Activated T-helper 1 cell treated with anti-CD3 and anti-CD28 coated beads, Interleukin-12 subunit alpha, Interleukin-12 subunit beta, Interleukin-2, Interleukin-4 antibody, amounts not matched to agents 30 ng/mL and 10 ng/mL and 1 ng/mL, durations not matched to agents 14 hours and 24 hours and 36 hours (primary cell): ENCODE data around the gene ADAMTS14. TPM values are rescaled to one million over a fixed set of nuclear protein-coding genes. Genes with fewer than 3 reads are reported as not detected.

ENCODE experiments used
- DNase-seq: peaks from one replicate; pipeline ENCODE4 v3.0.0; 2021; ENCODE audit warnings: low spot score
- H3K27ac Mint-ChIP-seq: one replicate; pipeline ENCODE4 v1.8.0; 2021; ENCODE audit warnings: mild to moderate bottlenecking, mixed read lengths
- H3K27me3 Mint-ChIP-seq: one replicate; pipeline ENCODE4 v1.8.0; 2022; ENCODE audit warnings: mild to moderate bottlenecking, moderate library complexity, mixed read lengths; ENCODE audit not compliant: insufficient read depth
- H3K36me3 Mint-ChIP-seq: one replicate; pipeline ENCODE4 v1.8.0; 2021; ENCODE audit warnings: low read depth, mixed read lengths
- H3K4me1 Mint-ChIP-seq: one replicate; pipeline ENCODE4 v1.8.0; 2021; ENCODE audit warnings: low read depth, mixed read lengths
- H3K4me3 Mint-ChIP-seq: one replicate; pipeline ENCODE4 v1.8.0; 2021; ENCODE audit warnings: mild to moderate bottlenecking, moderate library complexity, mixed read lengths
- H3K9me3 Mint-ChIP-seq: one replicate; pipeline ENCODE4 v1.8.0; 2021; ENCODE audit warnings: mixed read lengths
- intact Hi-C: fragments of 100-400 bp; cut with micrococcal nuclease; formaldehyde crosslinking; loops from one replicate; pipeline ENCODE4 v1.15.1; 2024
- total RNA-seq: library from RNA; stranded (reverse); gene quantifications from 2 replicates; pipeline ENCODE4 v1.2.3, GENCODE V29; 2022

Gene ADAMTS14
- total RNA-seq, 1 donor from 2014 or later: 0.21 TPM

GRCh38 chr10:70738006-70738760 lies 65.9 kb downstream of the ADAMTS14 start:
- Mint-ChIP-seq H3K36me3 (no peaks in the 10 kb centered on the region), H3K9me3 (no peaks in the 10 kb centered on the region), H3K4me3 (no peak overlapping the region), H3K4me1 (peaks cover 14% of the 10 kb centered on the region), H3K27ac (no peak overlapping the region), H3K27me3 (peaks cover 3% of the 10 kb centered on the region)
- intact Hi-C loops: no loop called here
- DNase-seq: no peak

GRCh38 chr10:70738761-70739121 lies 66.4 kb downstream of the ADAMTS14 start:
- no peak for DNase-seq
- Mint-ChIP-seq H3K36me3 (no peaks in the 10 kb centered on the region), H3K4me1 (peaks cover 18% of the 10 kb centered on the region), H3K9me3 (no peaks in the 10 kb centered on the region), H3K27ac (no peak overlapping the region), H3K4me3 (no peak overlapping the region), H3K27me3 (no peaks in the 10 kb centered on the region)
- intact Hi-C loops: no loop called here

GRCh38 chr10:70740406-70741288 lies 68.3 kb downstream of the ADAMTS14 start:
- no peak for DNase-seq
- intact Hi-C loops: no loop called here
- Mint-ChIP-seq H3K36me3 (peaks cover 5% of the 10 kb centered on the region), H3K4me1 (peaks cover 18% of the 10 kb centered on the region), H3K4me3 (no peak overlapping the region), H3K27ac (no peak overlapping the region), H3K27me3 (peaks cover under 1% of the 10 kb centered on the region), H3K9me3 (peaks cover 3% of the 10 kb centered on the region)

GRCh38 chr10:70742537-70743429 lies 70.5 kb downstream of the ADAMTS14 start:
- Mint-ChIP-seq H3K27ac (peak overlapping the region; percentile 6), H3K27me3 (peaks cover 2% of the 10 kb centered on the region), H3K36me3 (peaks cover 7% of the 10 kb centered on the region), H3K4me3 (no peak overlapping the region), H3K4me1 (peaks cover 18% of the 10 kb centered on the region), H3K9me3 (peaks cover 3% of the 10 kb centered on the region)
- intact Hi-C loops: no loop called here
- no peak for DNase-seq

GRCh38 chr10:70743430-70743788 lies 71.1 kb downstream of the ADAMTS14 start:
- Mint-ChIP-seq H3K9me3 (peaks cover 3% of the 10 kb centered on the region), H3K36me3 (peaks cover 7% of the 10 kb centered on the region), H3K27me3 (peaks cover 2% of the 10 kb centered on the region), H3K4me1 (peaks cover 18% of the 10 kb centered on the region), H3K4me3 (no peak overlapping the region), H3K27ac (no peak overlapping the region)
- DNase-seq: no peak
- intact Hi-C loops: no loop called here

GRCh38 chr10:70743879-70744278 lies 71.6 kb downstream of the ADAMTS14 start:
- intact Hi-C loops: no loop called here
- DNase-seq: no peak
- Mint-ChIP-seq H3K36me3 (peaks cover 7% of the 10 kb centered on the region), H3K27ac (no peak overlapping the region), H3K27me3 (peaks cover 2% of the 10 kb centered on the region), H3K9me3 (peaks cover 3% of the 10 kb centered on the region), H3K4me1 (peaks cover 18% of the 10 kb centered on the region), H3K4me3 (no peak overlapping the region)

GRCh38 chr10:70744617-70745143 lies 72.4 kb downstream of the ADAMTS14 start:
- Mint-ChIP-seq H3K27me3 (peaks cover 2% of the 10 kb centered on the region), H3K36me3 (peaks cover 7% of the 10 kb centered on the region), H3K27ac (no peak overlapping the region), H3K4me1 (peaks cover 18% of the 10 kb centered on the region), H3K4me3 (no peak overlapping the region), H3K9me3 (peaks cover 3% of the 10 kb centered on the region)
- no peak for DNase-seq
- intact Hi-C loops: no loop called here

GRCh38 chr10:70745555-70745954 lies 73.2 kb downstream of the ADAMTS14 start:
- peaks cover 7% of the 10 kb centered on the region for H3K36me3 Mint-ChIP-seq
- H3K27me3 Mint-ChIP-seq: peaks cover 2% of the 10 kb centered on the region
- no peak for DNase-seq
- H3K4me1 Mint-ChIP-seq: peaks cover 18% of the 10 kb centered on the region
- intact Hi-C loops: no loop called here
- H3K27ac Mint-ChIP-seq: no peak overlapping the region
- H3K9me3 Mint-ChIP-seq: peaks cover 3% of the 10 kb centered on the region
- no peak overlapping the region for H3K4me3 Mint-ChIP-seq

- Mint-ChIP-seq H3K4me1 (peaks cover 11% of the 10 kb centered on the region), H3K9me3 (peaks cover 3% of the 10 kb centered on the region), H3K36me3 (peaks cover 7% of the 10 kb centered on the region), H3K4me3 (no peak overlapping the region), H3K27ac (no peak overlapping the region), H3K27me3 (peaks cover 2% of the 10 kb centered on the region)
- intact Hi-C loops: no loop called here
- no peak for DNase-seq
Measured at GRCh38 chr10:70747192-70747965, 75.1 kb downstream of the ADAMTS14 start.

- intact Hi-C loops: no loop called here
- Mint-ChIP-seq H3K27ac (no peak overlapping the region), H3K4me3 (no peak overlapping the region), H3K9me3 (peaks cover 3% of the 10 kb centered on the region), H3K27me3 (peaks cover 2% of the 10 kb centered on the region), H3K36me3 (peaks cover 7% of the 10 kb centered on the region), H3K4me1 (peaks cover 2% of the 10 kb centered on the region)
- DNase-seq: no peak
Measured at GRCh38 chr10:70748305-70748704, 76.0 kb downstream of the ADAMTS14 start.

GRCh38 chr10:70748801-70749573 lies 76.7 kb downstream of the ADAMTS14 start:
- Mint-ChIP-seq H3K9me3 (peaks cover 3% of the 10 kb centered on the region), H3K36me3 (peaks cover 7% of the 10 kb centered on the region), H3K4me1 (no peaks in the 10 kb centered on the region), H3K27ac (no peak overlapping the region), H3K27me3 (peaks cover 2% of the 10 kb centered on the region), H3K4me3 (no peak overlapping the region)
- intact Hi-C loops: no loop called here
- DNase-seq: no peak
